Choroid plexus epithelial cell (primary cell): Measurements from ENCODE around the gene BABAM1.
A peak's percentile ranks its signal among the peaks of the same experiment; 100 is the strongest.
"Not testable (repeated sequence)": the region's sequence is repeated elsewhere in the genome, so short reads cannot be mapped to it uniquely, and the experiment has no call there.

Experiments used
- DNase-seq: peaks from one replicate; pipeline ENCODE4 v3.0.0-alpha.2; 2010; ENCODE audit warnings: low read depth
- H3K4me3 ChIP-seq: 2 replicates; pipeline ENCODE4 v1.5.1; 2011; ENCODE audit warnings: low read depth, mild to moderate bottlenecking, control low read depth, low read length, moderate library complexity
- CTCF ChIP-seq: conservative IDR thresholded peaks from 2 replicates; pipeline ENCODE4 v1.5.1; 2011; ENCODE audit warnings: low read depth, mild to moderate bottlenecking, control low read depth, inconsistent platforms, low read length, moderate library complexity

Gene BABAM1

GRCh38 chr19:17286263-17286662, 19.0 kb downstream of the BABAM1 start:
- no peak for DNase-seq
- no peak overlapping the region for H3K4me3 ChIP-seq
- no peak for TF ChIP-seq CTCF

GRCh38 chr19:17286752-17287151, 19.5 kb downstream of the BABAM1 start:
- no peak for DNase-seq
- H3K4me3 ChIP-seq: no peak overlapping the region
- no peak for TF ChIP-seq CTCF

- H3K4me3 ChIP-seq: peak overlapping the region; percentile 46
- DNase-seq: peak; percentile 95
- no peak for TF ChIP-seq CTCF
These were observed 22.2 kb downstream of the BABAM1 start for GRCh38 chr19:17289489-17289888.

GRCh38 chr19:17292301-17293074, 25.2 kb downstream of the BABAM1 start:
- peak; percentile 93 for DNase-seq
- H3K4me3 ChIP-seq: peak overlapping the region; percentile 66
- TF ChIP-seq CTCF: peak; percentile 88

GRCh38 chr19:17293605-17294004, 26.4 kb downstream of the BABAM1 start:
- no peak overlapping the region for H3K4me3 ChIP-seq
- DNase-seq: no peak
- TF ChIP-seq CTCF: no peak

GRCh38 chr19:17294051-17294891, 27.0 kb downstream of the BABAM1 start:
- no peak for TF ChIP-seq CTCF
- H3K4me3 ChIP-seq: no peak overlapping the region
- no peak for DNase-seq

GRCh38 chr19:17295551-17295950, 28.3 kb downstream of the BABAM1 start:
- not testable (repeated sequence) for H3K4me3 ChIP-seq, DNase-seq
